Measurements from ENCODE around the gene TDRD10.
"Not testable (repeated sequence)": the region's sequence is repeated elsewhere in the genome, so short reads cannot be mapped to it uniquely, and the experiment has no call there.

GRCh38 chr1:154486756-154487155 is 15.3 kb upstream of the TDRD10 start:
- TF ChIP-seq POLR2AphosphoS5 (IDR thresholded peaks at IDR 0.05; ENCODE audit: low read depth, low read length); CTCF (IDR thresholded peaks at IDR 0.05; ENCODE audit: control extremely low read depth in 1 of 3, insufficient read depth in 1 of 3, low read depth in 1 of 3, low read length in 3 of 3): not testable (repeated sequence)

All from H1 (cell line).